Measurements from ENCODE around the gene JMJD7. TPM values are rescaled to one million over a fixed set of nuclear protein-coding genes. Genes with fewer than 3 reads are reported as not detected.

Gene JMJD7
- total RNA-seq: 5.7 and 5.8 TPM in 2 replicates

GRCh38 chr15:41827880-41828806 lies at the start of gene JMJD7:
TSS of gene JMJD7 (plus strand) at chr15:41828092. CDS start at chr15:41828125, 33 bp downstream.

GRCh38 chr15:41838400-41838897 lies 10.6 kb downstream of the JMJD7 start, which contains the start of gene PLA2G4B:
TSS of gene PLA2G4B (plus strand) at chr15:41838847. CDS start at chr15:41838914, 67 bp downstream.

Other genes with a start within 250 kb of the JMJD7 start
- gene MGA, start 167.7 kb upstream of the JMJD7 start, total RNA-seq: 42.0 and 42.8 TPM in 2 replicates
- 32.2 and 36.5 TPM in 2 replicates for gene MAPKBP1, start 53.6 kb upstream of the JMJD7 start, total RNA-seq
- 1.2 and 1.9 TPM in 2 replicates for gene PLA2G4B, start 10.8 kb downstream of the JMJD7 start, total RNA-seq
- under 0.01 and 0.11 TPM in 2 replicates for gene SPTBN5, start 66.0 kb downstream of the JMJD7 start, total RNA-seq
- gene EHD4, start 144.5 kb downstream of the JMJD7 start, total RNA-seq: 21.9 and 28.0 TPM in 2 replicates
- not detected in 2 replicates for gene PLA2G4E, start 192.9 kb downstream of the JMJD7 start, total RNA-seq